Heart right ventricle (tissue), 16 donors: ENCODE results near the gene TGFBR3L. TPM values are rescaled to one million over a fixed set of nuclear protein-coding genes. Genes with fewer than 3 reads are reported as not detected.

Experiments
- ATAC-seq, 8 donors: fragments of 200-7000 bp; cut with Tn5 transposase; one replicate each; pipeline ENCODE4 v1.9.1; 2020; ENCODE audit warnings: mild to moderate bottlenecking in 8 of 8, moderate library complexity in 8 of 8, moderate number of reproducible peaks in 1 of 8
- DNase-seq, 2 donors: peaks; one replicate each; pipeline ENCODE4 v3.0.0-alpha.2; 2020
- H3K27ac ChIP-seq, 10 donors: fragments of 200-600 bp; sonication (generic) in 2 of 10; one replicate each; pipeline versions ENCODE4 v1.5.0 to v1.8.0; 2020 to 2022; ENCODE audit warnings: mild to moderate bottlenecking in 3 of 10
- H3K27me3 ChIP-seq, 7 donors: fragments of 200-600 bp; one replicate each; pipeline ENCODE4 v1.8.0; 2021 to 2022; ENCODE audit warnings: mild to moderate bottlenecking in 2 of 7
- H3K36me3 ChIP-seq, 9 donors: fragments of 200-600 bp; sonication (generic) in 1 of 9; one replicate each; pipeline versions ENCODE4 v1.5.0 to v1.8.0; 2020 to 2022; ENCODE audit warnings: mild to moderate bottlenecking in 2 of 9
- H3K4me1 ChIP-seq, 9 donors: fragments of 200-600 bp; sonication (generic) in 1 of 9; one replicate each; pipeline versions ENCODE4 v1.5.0 to v1.8.0; 2020 to 2022; ENCODE audit warnings: mild to moderate bottlenecking in 4 of 9
- H3K4me3 ChIP-seq, 10 donors: fragments of 200-600 bp; sonication (generic) in 2 of 10; one replicate each; pipeline versions ENCODE4 v1.5.0 to v1.8.0; 2020 to 2022; ENCODE audit warnings: mild to moderate bottlenecking in 7 of 10, moderate library complexity in 2 of 10
- H3K9me3 ChIP-seq, 11 donors: fragments of 200-600 bp in 10 of 11; sonication (generic) in 2 of 11; one replicate each; pipeline versions ENCODE4 v1.5.0 to v1.8.0; 2013 to 2022; ENCODE audit warnings: mild to moderate bottlenecking in 2 of 11, control low read depth in 1 of 11, moderate library complexity in 1 of 11
- CTCF ChIP-seq, 9 donors: fragments of 200-600 bp; sonication (generic) in 2 of 9; IDR thresholded peaks; one replicate each; pipeline versions ENCODE4 v1.5.0 to v1.8.0; 2021 to 2022; ENCODE audit warnings: antibody characterized with exemption in 9 of 9, mild to moderate bottlenecking in 5 of 9, moderate library complexity in 1 of 9
- WGBS, 2 donors: extraction: QIAGEN DNeasy Blood & Tissue Kit; methylation state at CpG; one replicate each; pipeline ENCODE4 v1.1.7; 2013; ENCODE audit warnings: inconsistent platforms in 1 of 2; 5-methylcytosine and 5-hydroxymethylcytosine counted together
- intact Hi-C, 10 donors: fragments of 100-400 bp; cut with DNase I; formaldehyde crosslinking; loops; one replicate each; pipeline versions ENCODE4 v1.11.1 to v1.14.2; 2022
- polyA plus RNA-seq, 2 donors: library from polyadenylated mRNA; stranded (reverse); fragments of 200-250 nt; gene quantifications; one replicate each; pipeline ENCODE4 v1.2.3, GENCODE V29; 2013
- total RNA-seq, 10 donors: library from RNA; stranded (reverse); fragmentation: NEBNext Ultra II Directional in 3 of 10; extraction: Animal tissue kit (Norgen Biotek cat#: 25700) in 3 of 10; gene quantifications; one replicate each; pipeline versions ENCODE4 v1.2.1 to v1.2.4, GENCODE V29; 2021 to 2023
- donor health status: Arrhythmogenic right ventricular cardiomyopathy.
- donor health status: ischemic (EF 13 %, LVEDD 7.1; RV severe dilation, severe dysfunction).
- donor health status: healthy with polysubstance abuse.
- donor health status: DM: no; HTN: yes; CAD: no.
- donor health status: DM: no; HTN: no; CAD: no.
- donor health status: ischemic (EF 25% LVEDD 6.9; RV normal size, moderate dysfunction).
- donor health status: ischemic (EF 25% LVEDD 5.7; RV mildly dilated, moderate dysfunction).
- donor health status: healthy.
- donor health status: DM: yes; HTN: yes; CAD: no.
- donor health status: Ischemic cardiomyopathy.
- donor health status: ischemic (EF 35%, LVEDD 5.7; RV mildly dilated, moderate dysfunction).
- donor health status: nonischemic (EF 11% LVEDD 7.7; RV severe dilation, severe dysfunction).
- donor health status: DM: yes; HTN: yes; CAD: no.
- donor health status: PGD.
- donor health status: ischemic (EF 29% LVEDD 5.4; RV normal size, mild dysfunction).
- donor health status: nonischemic (EF 23%, LVEDD 6.1; RV moderate dilation, normal function).

Gene TGFBR3L
- total and polyA plus RNA-seq, 12 donors, result 1.1 to 11.6 (median 4.1) TPM

- ATAC-seq (no peak), DNase-seq (no peak)
- Histone ChIP-seq H3K27me3 (peaks cover 9 to 33% (median 22%) of the 10 kb centered on the region in 7 donors), H3K36me3 (peaks cover 4 to 60% (median 33%) of the 10 kb centered on the region in 9 donors), H3K9me3 (no peaks in the 10 kb centered on the region), H3K4me3 (no peak overlapping the region), H3K27ac (no peak overlapping the region), H3K4me1 (peaks cover 0 to 37% (median 25%) of the 10 kb centered on the region in 9 donors)
- no peak for TF ChIP-seq CTCF (IDR thresholded peaks at IDR 0.05)
- intact Hi-C loops, result no loop called here
- WGBS, 2 donors, result 90 to 91% methylated on average over 18 of the region's 18 CpGs
Measured at GRCh38 chr19:7911508-7912143, 3.0 kb upstream of the TGFBR3L start.

GRCh38 chr19:7912144-7912696 is 2.4 kb upstream of the TGFBR3L start:
- Histone ChIP-seq H3K27ac (no peak overlapping the region), H3K4me1 (peaks cover under 1 to 35% (median 24%) of the 10 kb centered on the region in 9 donors), H3K36me3 (peaks cover 4 to 54% (median 33%) of the 10 kb centered on the region in 9 donors), H3K4me3 (no peak overlapping the region), H3K27me3 (peaks cover 11 to 39% (median 28%) of the 10 kb centered on the region in 7 donors), H3K9me3 (no peaks in the 10 kb centered on the region)
- DNase-seq (no peak), ATAC-seq (no peak)
- TF ChIP-seq CTCF (IDR thresholded peaks at IDR 0.05), result no peak
- intact Hi-C loops, result no loop called here
- WGBS, 2 donors, result 88 to 90% methylated on average over 30 to 31 of the region's 31 CpGs

GRCh38 chr19:7912697-7913564 is 1.7 kb upstream of the TGFBR3L start:
- Histone ChIP-seq H3K27me3 (peaks cover 11 to 46% (median 35%) of the 10 kb centered on the region in 7 donors), H3K4me1 (peaks cover 4 to 35% (median 24%) of the 10 kb centered on the region in 9 donors), H3K27ac (no peak overlapping the region), H3K9me3 (no peaks in the 10 kb centered on the region), H3K4me3 (no peak overlapping the region), H3K36me3 (peaks cover 4 to 50% (median 33%) of the 10 kb centered on the region in 9 donors)
- DNase-seq, result no peak
- WGBS, 2 donors, result 94 to 95% methylated on average over 39 of the region's 39 CpGs
- no peak for TF ChIP-seq CTCF (IDR thresholded peaks at IDR 0.05)
- no peak for ATAC-seq
- intact Hi-C loops, result no loop called here

GRCh38 chr19:7913652-7914051 is 978 bp upstream of the TGFBR3L start:
- ATAC-seq, result no peak
- Histone ChIP-seq H3K27ac (no peak overlapping the region), H3K4me1 (peaks cover 4 to 34% (median 24%) of the 10 kb centered on the region in 9 donors), H3K36me3 (peaks cover 4 to 50% (median 33%) of the 10 kb centered on the region in 9 donors), H3K27me3 (peaks cover 11 to 51% (median 42%) of the 10 kb centered on the region in 7 donors), H3K9me3 (no peaks in the 10 kb centered on the region), H3K4me3 (no peak overlapping the region)
- no peak for TF ChIP-seq CTCF (IDR thresholded peaks at IDR 0.05)
- intact Hi-C loops, result no loop called here
- 90% methylated on average over 10 of the region's 10 CpGs for WGBS, 2 donors
- DNase-seq, result no peak
